ENCODE data around the gene CCSER1. TPM values are rescaled to one million over a fixed set of nuclear protein-coding genes. Genes with fewer than 3 reads are reported as not detected.
"Not testable (repeated sequence)": the region's sequence is repeated elsewhere in the genome, so short reads cannot be mapped to it uniquely, and the experiment has no call there.

The CCSER1 gene
- total RNA-seq, 1 donor from 2014 or later = 11.9 TPM

GRCh38 chr4:90660672-90661071, 533.5 kb downstream of the CCSER1 start:
- no peak overlapping the region for H3K4me3 Mint-ChIP-seq
- H3K27me3 Mint-ChIP-seq (ENCODE audit: low read depth) = no peaks in the 10 kb centered on the region
- DNase-seq (ENCODE audit: low read depth, low spot score) = no peak
- no peaks in the 10 kb centered on the region for H3K4me1 Mint-ChIP-seq
- no peak overlapping the region for H3K27ac Mint-ChIP-seq (ENCODE audit: unreplicated experiment)
- peaks cover 2% of the 10 kb centered on the region for H3K9me3 Mint-ChIP-seq
- no peaks in the 10 kb centered on the region for H3K36me3 Mint-ChIP-seq (ENCODE audit: low read depth)
- no peak for TF ChIP-seq CTCF (conservative IDR thresholded peaks at IDR 0.05)

GRCh38 chr4:90670183-90670582, 543.0 kb downstream of the CCSER1 start:
- DNase-seq (ENCODE audit: low read depth, low spot score) = no peak
- TF ChIP-seq CTCF (conservative IDR thresholded peaks at IDR 0.05) = no peak

GRCh38 chr4:90689739-90690138, 562.5 kb downstream of the CCSER1 start:
- Mint-ChIP-seq H3K36me3 (ENCODE audit: low read depth) (no peaks in the 10 kb centered on the region), H3K27me3 (ENCODE audit: low read depth) (no peaks in the 10 kb centered on the region), H3K4me1 (peaks cover 15% of the 10 kb centered on the region), H3K4me3 (no peak overlapping the region), H3K9me3 (no peaks in the 10 kb centered on the region), H3K27ac (ENCODE audit: unreplicated experiment) (no peak overlapping the region)
- DNase-seq (ENCODE audit: low read depth, low spot score) = no peak
- TF ChIP-seq CTCF (conservative IDR thresholded peaks at IDR 0.05) = no peak

More at GRCh38 chr4:90670183-90670582, 543.0 kb downstream of the CCSER1 start:
- H3K36me3 Mint-ChIP-seq (ENCODE audit: low read depth) = peaks cover 2% of the 10 kb centered on the region
- H3K4me1 Mint-ChIP-seq = no peaks in the 10 kb centered on the region
- H3K27ac Mint-ChIP-seq (ENCODE audit: unreplicated experiment) = no peak overlapping the region
- no peaks in the 10 kb centered on the region for H3K27me3 Mint-ChIP-seq (ENCODE audit: low read depth)
- no peak overlapping the region for H3K4me3 Mint-ChIP-seq
- peaks cover 2% of the 10 kb centered on the region for H3K9me3 Mint-ChIP-seq

- no peak for TF ChIP-seq CTCF (conservative IDR thresholded peaks at IDR 0.05)
- no peak overlapping the region for H3K4me3 Mint-ChIP-seq
- H3K4me1 Mint-ChIP-seq = no peaks in the 10 kb centered on the region
- H3K27ac Mint-ChIP-seq (ENCODE audit: unreplicated experiment) = no peak overlapping the region
- H3K27me3 Mint-ChIP-seq (ENCODE audit: low read depth) = no peaks in the 10 kb centered on the region
- H3K9me3 Mint-ChIP-seq = no peaks in the 10 kb centered on the region
- DNase-seq (ENCODE audit: low read depth, low spot score) = no peak
- no peaks in the 10 kb centered on the region for H3K36me3 Mint-ChIP-seq (ENCODE audit: low read depth)
Measured at GRCh38 chr4:90695411-90695810, 568.2 kb downstream of the CCSER1 start.

GRCh38 chr4:90705501-90705900, 578.3 kb downstream of the CCSER1 start:
- not testable (repeated sequence) for H3K27ac Mint-ChIP-seq (ENCODE audit: unreplicated experiment); H3K4me3 Mint-ChIP-seq; H3K27me3 Mint-ChIP-seq (ENCODE audit: low read depth); H3K36me3 Mint-ChIP-seq (ENCODE audit: low read depth); DNase-seq (ENCODE audit: low read depth, low spot score); H3K4me1 Mint-ChIP-seq
- peaks cover 11% of the 10 kb centered on the region for H3K9me3 Mint-ChIP-seq

GRCh38 chr4:90715242-90715641, 588.0 kb downstream of the CCSER1 start:
- H3K4me3 Mint-ChIP-seq = no peak overlapping the region
- no peak overlapping the region for H3K27ac Mint-ChIP-seq (ENCODE audit: unreplicated experiment)
- no peak for TF ChIP-seq CTCF (conservative IDR thresholded peaks at IDR 0.05)
- H3K36me3 Mint-ChIP-seq (ENCODE audit: low read depth) = no peaks in the 10 kb centered on the region
- H3K27me3 Mint-ChIP-seq (ENCODE audit: low read depth) = no peaks in the 10 kb centered on the region
- H3K4me1 Mint-ChIP-seq = no peaks in the 10 kb centered on the region
- H3K9me3 Mint-ChIP-seq = no peaks in the 10 kb centered on the region
- no peak for DNase-seq (ENCODE audit: low read depth, low spot score)
